ENCODE measurements around the gene PAX8. TPM values are rescaled to one million over a fixed set of nuclear protein-coding genes. Genes with fewer than 3 reads are reported as not detected.
A peak's percentile ranks its signal among the peaks of the same experiment; 100 is the strongest.
"Not testable (repeated sequence)": the region's sequence is repeated elsewhere in the genome, so short reads cannot be mapped to it uniquely, and the experiment has no call there.

PAX8 gene
- total RNA-seq, 5 donors from 2014 or later (not counting 1 experiment from before 2014, with no cell fraction given) = 1.0 to 1.8 (median 1.3) TPM

DNA sequence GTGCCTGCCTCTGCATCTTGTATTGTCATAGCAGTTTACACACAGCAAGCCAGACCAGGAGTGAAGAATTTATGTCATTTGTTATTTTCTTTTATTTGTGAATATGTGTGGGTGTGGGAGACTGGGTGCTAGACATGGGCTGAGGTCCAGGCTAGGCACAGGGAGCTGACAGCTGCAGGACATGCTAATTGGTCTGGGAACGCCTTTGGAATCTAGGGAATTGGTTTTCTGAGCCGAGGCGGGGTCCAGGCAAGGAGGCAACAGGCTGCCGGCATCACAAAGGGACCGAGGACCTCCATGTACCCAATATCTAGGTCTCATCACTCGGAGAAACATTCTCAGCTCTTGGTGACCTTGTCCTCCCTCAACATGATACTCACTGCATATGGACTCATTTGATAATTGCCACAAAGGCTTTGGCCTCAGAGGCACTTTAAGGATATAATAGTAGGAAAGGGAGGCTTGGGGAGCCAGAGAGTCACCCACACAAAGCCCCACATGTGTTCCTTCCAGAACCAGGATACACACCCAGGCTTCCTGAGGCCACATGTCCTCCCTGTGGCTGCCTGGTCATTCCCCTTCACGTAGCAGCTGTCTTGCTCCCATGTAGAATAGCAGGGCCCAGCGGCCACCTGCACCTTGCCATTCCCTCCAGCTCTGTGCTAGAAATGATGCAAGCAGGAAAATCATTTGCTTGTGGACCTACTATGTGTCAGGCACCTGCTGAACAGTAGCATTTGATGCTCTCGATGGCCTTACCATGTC lies 23.7 kb upstream of the PAX8 start:
- POLR2A ChIA-PET; H3K4me3 ChIP-seq (ENCODE audit: control insufficient read depth in 1 of 2, extremely low read depth in 1 of 2, low read length in 1 of 2); H3K9me3 Mint-ChIP-seq; DNase-seq; CTCF ChIA-PET; H3K4me1 ChIP-seq (ENCODE audit: control insufficient read depth in 1 of 2, extremely low read depth in 1 of 2, insufficient read depth in 2 of 2, low read length in 2 of 2); H3K4me3 Mint-ChIP-seq; H3K36me3 Mint-ChIP-seq; H3K27ac ChIP-seq (ENCODE audit: low read length); H3K4me1 Mint-ChIP-seq; H3K27me3 Mint-ChIP-seq; H3K9me3 ChIP-seq; H3K36me3 ChIP-seq (ENCODE audit: control insufficient read depth in 2 of 2, extremely low read depth in 1 of 2, insufficient read depth in 1 of 2, low read length in 1 of 2); ATAC-seq (replicated peaks in 1 of 4); H3K27me3 ChIP-seq (replicated peaks in 1 of 2; ENCODE audit: control insufficient read depth in 2 of 2, extremely low read depth in 1 of 2, insufficient read depth in 2 of 2, low read length in 1 of 2); H3K27ac Mint-ChIP-seq: not testable (repeated sequence)
- 86% methylated on average over 7 of the region's 9 CpGs for WGBS (ENCODE audit: insufficient coverage)

DNA sequence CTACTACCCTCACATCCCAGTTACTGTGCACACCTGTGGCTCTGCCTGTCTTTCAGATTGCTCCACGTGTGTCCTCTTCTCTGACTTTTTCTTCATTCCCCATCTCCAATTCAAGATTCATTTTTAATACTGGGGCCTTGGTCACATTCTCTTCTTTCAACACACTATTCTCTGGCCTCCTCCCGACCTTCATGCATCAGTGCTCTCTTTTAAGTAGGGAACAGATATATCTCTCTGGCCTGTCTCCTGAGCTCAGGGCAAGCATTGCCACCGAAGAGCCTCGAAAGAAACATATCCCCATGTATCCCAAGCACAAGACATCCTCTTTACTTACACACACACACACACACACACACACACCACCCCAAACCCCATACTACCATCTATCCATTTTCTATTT lies 21.6 kb upstream of the PAX8 start:
- Mint-ChIP-seq H3K27me3 (no peaks in the 10 kb centered on the region), H3K36me3 (no peaks in the 10 kb centered on the region), H3K4me1 (peaks cover 0 to 3% (median 0%) of the 10 kb centered on the region in 3 donors), H3K27ac (no peak overlapping the region), H3K9me3 (no peaks in the 10 kb centered on the region), H3K4me3 (no peak overlapping the region)
- no peak for DNase-seq
- ChIA-PET POLR2A (no interaction called here), CTCF (no interaction called here)
- H3K4me3 ChIP-seq (ENCODE audit: control insufficient read depth in 1 of 2, extremely low read depth in 1 of 2, low read length in 1 of 2) = no peak overlapping the region
- no peaks in the 10 kb centered on the region for H3K9me3 ChIP-seq
- no peak for ATAC-seq (replicated peaks in 1 of 4)
- WGBS (ENCODE audit: insufficient coverage) = 83% methylated on average over 1 of the region's 4 CpGs
- peaks cover 0 to 2% of the 10 kb centered on the region in 2 experiments for H3K4me1 ChIP-seq (ENCODE audit: control insufficient read depth in 1 of 2, extremely low read depth in 1 of 2, insufficient read depth in 2 of 2, low read length in 2 of 2)
- H3K27ac ChIP-seq (ENCODE audit: low read length) = no peak overlapping the region
- H3K27me3 ChIP-seq (replicated peaks in 1 of 2; ENCODE audit: control insufficient read depth in 2 of 2, extremely low read depth in 1 of 2, insufficient read depth in 2 of 2, low read length in 1 of 2) = no peaks in the 10 kb centered on the region
- H3K36me3 ChIP-seq (ENCODE audit: control insufficient read depth in 2 of 2, extremely low read depth in 1 of 2, insufficient read depth in 1 of 2, low read length in 1 of 2) = no peaks in the 10 kb centered on the region

DNA sequence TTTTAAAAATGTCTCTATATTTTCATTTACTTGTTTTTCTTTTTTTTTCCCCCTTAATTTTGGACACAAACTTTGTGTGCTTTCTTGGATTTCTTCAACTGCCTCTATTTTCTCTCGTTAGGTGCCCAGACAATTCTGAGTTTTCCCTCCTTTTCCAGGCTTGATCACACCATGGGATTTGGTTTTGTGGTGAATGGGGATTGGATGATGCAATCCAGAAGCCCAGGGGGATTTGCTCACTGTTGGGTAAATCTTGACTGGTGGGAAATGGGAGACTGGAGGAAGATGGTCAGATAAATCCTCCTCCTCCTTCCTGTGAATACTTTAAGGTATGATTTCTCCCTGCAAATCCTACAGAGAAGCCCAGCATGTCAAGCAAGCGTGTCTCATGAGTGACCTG lies 19.5 kb upstream of the PAX8 start:
- Histone ChIP-seq H3K4me3 (ENCODE audit: control insufficient read depth in 1 of 2, extremely low read depth in 1 of 2, low read length in 1 of 2) (no peak overlapping the region), H3K36me3 (ENCODE audit: control insufficient read depth in 2 of 2, extremely low read depth in 1 of 2, insufficient read depth in 1 of 2, low read length in 1 of 2) (no peaks in the 10 kb centered on the region), H3K4me1 (ENCODE audit: control insufficient read depth in 1 of 2, extremely low read depth in 1 of 2, insufficient read depth in 2 of 2, low read length in 2 of 2) (peaks cover 0 to 2% of the 10 kb centered on the region in 2 experiments), H3K9me3 (no peaks in the 10 kb centered on the region), H3K27ac (ENCODE audit: low read length) (no peak overlapping the region), H3K27me3 (replicated peaks in 1 of 2; ENCODE audit: control insufficient read depth in 2 of 2, extremely low read depth in 1 of 2, insufficient read depth in 2 of 2, low read length in 1 of 2) (no peaks in the 10 kb centered on the region)
- H3K9me3 Mint-ChIP-seq = no peaks in the 10 kb centered on the region
- ATAC-seq (replicated peaks in 1 of 4) (no peak), DNase-seq (no peak)
- WGBS (ENCODE audit: insufficient coverage) = no CpG with 5 or more reads among the region's 2 CpGs
- no peak overlapping the region for H3K27ac Mint-ChIP-seq
- peaks cover 0 to 3% (median 0%) of the 10 kb centered on the region in 3 donors for H3K4me1 Mint-ChIP-seq
- H3K4me3 Mint-ChIP-seq = no peak overlapping the region
- ChIA-PET CTCF (no interaction called here), POLR2A (no interaction called here)
- no peaks in the 10 kb centered on the region for H3K36me3 Mint-ChIP-seq
- peaks cover 0 to 6% of the 10 kb centered on the region in 2 donors for H3K27me3 Mint-ChIP-seq

DNA sequence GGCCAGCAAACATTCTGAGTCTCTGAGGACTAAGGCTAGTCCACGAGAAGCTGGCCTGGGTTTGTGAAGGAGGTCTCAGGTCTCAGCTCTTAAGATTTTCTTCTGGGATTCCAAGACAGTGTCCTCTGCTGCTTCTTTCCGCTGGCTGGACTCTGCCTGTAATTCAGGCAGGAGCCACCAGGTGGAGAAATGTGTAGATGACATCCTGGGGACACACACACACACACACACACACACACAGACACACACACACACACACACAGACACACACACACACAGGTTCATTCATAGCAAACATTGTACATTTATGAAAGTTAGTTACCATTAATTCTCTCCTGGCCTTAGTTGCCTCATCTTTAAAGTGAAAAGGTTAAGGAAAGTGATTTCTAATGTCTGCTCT lies 18.9 kb upstream of the PAX8 start:
- POLR2A ChIA-PET; H3K36me3 Mint-ChIP-seq; H3K36me3 ChIP-seq (ENCODE audit: control insufficient read depth in 2 of 2, extremely low read depth in 1 of 2, insufficient read depth in 1 of 2, low read length in 1 of 2); H3K9me3 Mint-ChIP-seq; H3K4me3 Mint-ChIP-seq; H3K27ac ChIP-seq (ENCODE audit: low read length); H3K9me3 ChIP-seq; H3K27me3 ChIP-seq (replicated peaks in 1 of 2; ENCODE audit: control insufficient read depth in 2 of 2, extremely low read depth in 1 of 2, insufficient read depth in 2 of 2, low read length in 1 of 2); ATAC-seq (replicated peaks in 1 of 4); CTCF ChIA-PET; H3K4me1 Mint-ChIP-seq; H3K27ac Mint-ChIP-seq; H3K4me3 ChIP-seq (ENCODE audit: control insufficient read depth in 1 of 2, extremely low read depth in 1 of 2, low read length in 1 of 2); H3K4me1 ChIP-seq (ENCODE audit: control insufficient read depth in 1 of 2, extremely low read depth in 1 of 2, insufficient read depth in 2 of 2, low read length in 2 of 2): not testable (repeated sequence)
- H3K27me3 Mint-ChIP-seq = peaks cover 1 to 11% of the 10 kb centered on the region in 2 donors
- no CpG with 5 or more reads among the region's 2 CpGs for WGBS (ENCODE audit: insufficient coverage)
- peak in 15 of 35 experiments; percentile 6 to 36 (median 19) for DNase-seq

DNA sequence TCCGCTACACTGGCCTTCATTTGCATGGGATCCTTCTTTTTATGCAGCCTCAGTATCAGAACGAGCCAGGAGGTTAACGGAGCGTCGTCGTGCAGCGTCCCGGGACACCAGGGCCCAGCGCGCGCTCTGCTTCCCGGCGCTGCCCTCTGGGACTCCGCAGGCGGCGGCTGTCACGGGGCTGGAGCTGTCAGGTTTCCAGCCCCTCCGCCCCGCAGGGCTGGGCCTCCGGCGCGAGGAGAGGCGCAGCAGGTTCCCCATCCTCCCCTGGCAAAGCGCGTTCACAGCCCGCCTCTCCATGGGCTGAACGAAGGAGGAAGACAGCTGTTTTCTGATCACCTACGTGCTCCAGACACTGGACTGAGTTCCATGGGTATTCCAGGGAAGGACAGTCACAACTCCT lies 12.5 kb upstream of the PAX8 start:
- ChIA-PET POLR2A (no interaction called here), CTCF (no interaction called here)
- 52% methylated on average over 27 of the region's 28 CpGs for WGBS (ENCODE audit: insufficient coverage)

DNA sequence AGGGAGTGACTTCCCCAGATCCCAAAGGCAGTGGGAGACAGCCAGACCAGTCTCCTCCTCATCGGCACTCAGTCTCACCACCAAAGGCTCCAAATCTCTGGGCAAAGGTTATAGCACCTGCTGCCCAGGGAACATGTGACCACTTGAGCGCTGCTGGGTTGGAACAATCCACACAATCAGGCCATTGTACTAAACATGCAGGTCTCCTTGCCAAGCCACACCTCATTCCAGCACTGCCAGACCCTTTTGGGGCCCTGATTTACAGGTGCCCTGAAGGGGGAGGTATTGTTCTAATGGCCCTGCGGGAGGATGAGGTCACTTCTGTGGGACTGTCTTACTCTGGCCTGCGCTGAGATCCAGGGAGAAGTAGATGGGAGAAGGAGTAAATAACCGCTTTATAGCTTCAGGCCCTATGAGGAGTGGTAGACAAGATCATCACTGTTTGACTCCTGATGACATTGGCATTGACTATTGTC lies 10.0 kb upstream of the PAX8 start:
- H3K4me1 ChIP-seq (ENCODE audit: control insufficient read depth in 1 of 2, extremely low read depth in 1 of 2, insufficient read depth in 2 of 2, low read length in 2 of 2); ATAC-seq (replicated peaks in 1 of 4); H3K27ac ChIP-seq (ENCODE audit: low read length); H3K36me3 Mint-ChIP-seq; H3K4me1 Mint-ChIP-seq; H3K4me3 ChIP-seq (ENCODE audit: control insufficient read depth in 1 of 2, extremely low read depth in 1 of 2, low read length in 1 of 2); H3K9me3 ChIP-seq; H3K27ac Mint-ChIP-seq; POLR2A ChIA-PET; CTCF ChIA-PET; H3K4me3 Mint-ChIP-seq; H3K9me3 Mint-ChIP-seq; DNase-seq; H3K36me3 ChIP-seq (ENCODE audit: control insufficient read depth in 2 of 2, extremely low read depth in 1 of 2, insufficient read depth in 1 of 2, low read length in 1 of 2): not testable (repeated sequence)
- 77% methylated on average over 5 of the region's 5 CpGs for WGBS (ENCODE audit: insufficient coverage)
- peaks cover 3 to 15% of the 10 kb centered on the region in 2 experiments for H3K27me3 ChIP-seq (replicated peaks in 1 of 2; ENCODE audit: control insufficient read depth in 2 of 2, extremely low read depth in 1 of 2, insufficient read depth in 2 of 2, low read length in 1 of 2)
- peaks cover 11 to 19% of the 10 kb centered on the region in 2 donors for H3K27me3 Mint-ChIP-seq

More for the DNA sequence above, 12.5 kb upstream of the PAX8 start:
- H3K4me1 Mint-ChIP-seq = no peaks in the 10 kb centered on the region
- Histone ChIP-seq H3K27ac (ENCODE audit: low read length) (no peak overlapping the region), H3K4me1 (ENCODE audit: control insufficient read depth in 1 of 2, extremely low read depth in 1 of 2, insufficient read depth in 2 of 2, low read length in 2 of 2) (no peaks in the 10 kb centered on the region), H3K9me3 (no peaks in the 10 kb centered on the region), H3K36me3 (ENCODE audit: control insufficient read depth in 2 of 2, extremely low read depth in 1 of 2, insufficient read depth in 1 of 2, low read length in 1 of 2) (no peaks in the 10 kb centered on the region), H3K27me3 (replicated peaks in 1 of 2; ENCODE audit: control insufficient read depth in 2 of 2, extremely low read depth in 1 of 2, insufficient read depth in 2 of 2, low read length in 1 of 2) (peaks cover 3 to 15% of the 10 kb centered on the region in 2 experiments), H3K4me3 (ENCODE audit: control insufficient read depth in 1 of 2, extremely low read depth in 1 of 2, low read length in 1 of 2) (no peak overlapping the region)
- H3K9me3 Mint-ChIP-seq = no peaks in the 10 kb centered on the region
- ATAC-seq (replicated peaks in 1 of 4) = no peak
- H3K4me3 Mint-ChIP-seq = no peak overlapping the region
- H3K27ac Mint-ChIP-seq = no peak overlapping the region
- no peaks in the 10 kb centered on the region for H3K36me3 Mint-ChIP-seq
- no peak for DNase-seq
- H3K27me3 Mint-ChIP-seq = peaks cover 8 to 21% of the 10 kb centered on the region in 2 donors
